Hepatocyte (in vitro differentiated cells): ENCODE measurements around the gene SPAG16.

ENCODE experiments used
- CTCF ChIP-seq: fragments of 200-600 bp; sonication (generic); IDR thresholded peaks from 2 replicates; pipeline ENCODE4 v1.5.1; 2016; ENCODE audit warnings: antibody characterized with exemption, mild to moderate bottlenecking; ENCODE audit not compliant: poor library complexity
- EZH2 ChIP-seq: fragments of 200-600 bp; sonication (generic); IDR thresholded peaks from 2 replicates; pipeline ENCODE4 v1.6.1; 2016; ENCODE audit warnings: antibody characterized with exemption, mild to moderate bottlenecking, borderline replicate concordance

- TF ChIP-seq EZH2 (no peak), CTCF (no peak)
Measured at GRCh38 chr2:214436470-214436869, 1152.2 kb downstream of the SPAG16 start.
